GM21515 (cell line): Measurements from ENCODE around the gene AGTRAP.

Experiments
- ATAC-seq: cut with Tn5 transposase; IDR thresholded peaks from one replicate; pipeline ENCODE4 v1.9.1; 2021; ENCODE audit not compliant: unreplicated experiment

Gene AGTRAP

DNA sequence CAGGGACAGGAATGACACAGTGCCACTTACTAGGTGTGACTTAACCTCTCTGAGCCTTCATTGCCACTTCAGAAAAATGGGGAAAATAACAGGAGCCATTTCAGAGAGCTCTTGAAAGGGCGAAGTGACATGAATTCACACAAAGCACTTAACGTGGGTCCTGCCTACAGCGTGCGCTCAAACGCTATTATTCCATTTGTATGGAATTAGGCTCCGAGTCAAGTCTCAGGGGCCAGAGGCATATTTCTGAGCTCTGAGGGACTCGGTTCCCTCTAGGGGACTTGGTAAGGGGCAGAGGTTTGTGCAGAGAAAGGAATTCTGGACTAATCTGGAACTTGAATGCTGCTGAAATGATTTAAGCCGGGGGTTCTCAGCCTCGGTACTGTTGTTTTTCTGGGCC is 30.3 kb upstream of the AGTRAP start:
- ATAC-seq, result no peak

DNA sequence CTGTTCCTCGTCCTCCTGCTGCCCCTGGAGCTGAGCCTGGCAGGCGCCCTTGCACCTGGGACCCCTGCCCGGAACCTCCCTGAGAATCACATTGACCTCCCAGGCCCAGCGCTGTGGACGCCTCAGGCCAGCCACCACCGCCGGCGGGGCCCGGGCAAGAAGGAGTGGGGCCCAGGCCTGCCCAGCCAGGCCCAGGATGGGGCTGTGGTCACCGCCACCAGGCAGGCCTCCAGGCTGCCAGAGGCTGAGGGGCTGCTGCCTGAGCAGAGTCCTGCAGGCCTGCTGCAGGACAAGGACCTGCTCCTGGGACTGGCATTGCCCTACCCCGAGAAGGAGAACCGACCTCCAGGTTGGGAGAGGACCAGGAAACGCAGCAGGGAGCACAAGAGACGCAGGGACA is 29.6 kb upstream of the AGTRAP start:
- ATAC-seq, result no peak

DNA sequence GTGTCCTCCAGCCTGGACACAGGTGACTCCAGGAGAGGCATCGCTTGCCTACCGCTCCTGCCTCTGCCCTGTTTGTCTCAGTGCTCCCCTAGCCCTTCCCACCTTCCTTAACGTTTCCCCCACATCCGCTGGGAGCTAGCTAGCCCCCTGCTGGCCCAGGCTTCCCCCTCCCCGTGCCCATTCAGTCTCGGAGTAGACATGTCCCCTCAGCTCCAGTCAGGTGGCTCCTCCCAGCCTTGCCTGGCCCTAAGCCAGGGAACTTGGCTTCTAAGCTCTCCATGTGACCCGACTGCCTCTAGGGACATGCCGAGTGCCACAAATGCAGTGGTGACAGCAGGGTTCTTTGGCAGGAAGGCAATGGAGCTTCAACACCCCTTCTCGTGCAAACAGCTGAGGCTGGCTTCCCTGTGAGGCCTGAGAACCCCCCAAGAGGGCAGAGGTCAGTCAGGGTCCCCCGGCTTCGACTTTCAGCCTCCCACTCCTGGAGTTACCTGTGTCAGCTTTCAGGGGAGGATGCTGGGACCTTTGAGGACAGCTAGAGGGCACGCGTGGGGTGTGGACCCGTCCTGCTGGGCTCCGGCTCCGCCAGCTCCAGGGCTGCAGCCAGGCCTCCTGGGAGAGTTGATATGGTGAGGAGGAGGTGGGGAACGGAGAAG is 28.2 kb upstream of the AGTRAP start:
- ATAC-seq, result no peak

DNA sequence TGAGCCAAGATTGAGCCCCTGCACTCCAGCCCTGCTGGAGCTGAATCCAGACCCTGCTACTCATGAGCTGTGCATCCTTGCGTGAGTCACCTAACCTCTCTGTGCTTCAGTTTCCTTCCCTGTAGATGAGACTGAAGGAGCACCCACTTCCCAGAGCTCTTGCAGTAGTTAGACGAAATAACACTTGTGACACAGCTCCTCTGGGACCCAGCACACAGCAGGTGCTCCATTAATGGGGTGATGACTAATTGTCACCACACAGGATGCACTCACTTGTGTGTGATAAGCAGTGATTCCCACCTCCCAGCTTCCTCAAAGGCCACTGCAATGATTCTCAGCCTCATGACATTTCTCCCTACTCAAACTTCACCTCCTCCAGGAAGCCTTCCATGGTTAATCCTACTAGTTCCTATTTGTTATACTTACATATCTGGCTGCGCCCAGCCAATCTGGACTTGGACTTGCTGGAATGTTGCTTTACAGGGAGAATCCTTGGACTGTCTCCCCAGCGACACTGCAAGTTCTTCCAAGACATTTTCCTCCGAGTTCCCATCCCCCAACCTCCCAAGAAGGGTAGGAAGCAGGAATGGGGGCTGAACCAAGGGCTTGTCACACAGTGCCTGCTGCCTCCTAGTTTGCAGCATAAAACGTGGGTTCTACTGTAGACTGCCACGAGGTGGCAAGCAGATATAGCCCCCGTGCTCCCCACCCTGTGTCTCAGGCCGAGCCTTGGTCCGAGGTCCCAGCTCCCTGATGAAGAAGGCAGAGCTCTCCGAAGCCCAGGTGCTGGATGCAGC is 27.2 kb upstream of the AGTRAP start:
- ATAC-seq, result no peak

DNA sequence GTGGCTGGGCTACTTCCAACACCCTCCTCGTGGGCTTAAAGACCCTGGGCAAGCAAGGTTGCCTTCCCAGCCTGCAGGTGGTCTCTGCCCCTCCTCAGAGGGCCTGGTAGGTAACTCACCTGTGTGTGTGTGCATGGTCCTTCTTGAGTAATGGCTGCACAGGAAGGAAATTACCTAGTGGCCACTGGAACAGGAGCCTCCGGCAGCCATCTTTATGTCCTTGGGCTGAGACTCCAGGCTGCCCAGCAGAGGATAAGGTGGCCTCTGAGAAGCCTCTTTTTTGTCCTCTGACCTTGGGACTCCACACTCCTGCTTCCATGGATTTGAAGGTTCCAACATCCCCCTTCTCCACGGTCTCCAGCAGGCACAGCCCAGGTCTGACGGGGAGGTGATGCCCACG is 24.4 kb upstream of the AGTRAP start:
- no peak for ATAC-seq

DNA sequence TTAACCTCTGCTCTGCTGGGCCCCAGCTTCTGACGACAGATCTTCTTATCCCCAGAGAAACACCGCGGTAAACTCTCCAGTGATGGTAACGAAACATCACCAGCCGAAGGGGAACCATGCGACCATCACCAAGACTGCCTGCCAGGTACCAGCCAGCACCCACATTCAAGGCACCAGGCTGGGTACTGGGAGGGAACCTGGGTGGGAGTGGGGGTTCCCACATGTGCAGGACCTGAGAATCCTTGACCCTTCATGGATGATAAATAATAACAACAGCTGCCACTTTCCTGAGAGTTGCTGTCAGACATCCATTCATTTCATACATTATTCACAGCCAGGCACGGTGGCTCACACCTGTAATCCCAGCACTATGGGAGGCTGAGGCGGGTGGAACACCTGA is 23.7 kb upstream of the AGTRAP start:
- no peak for ATAC-seq

DNA sequence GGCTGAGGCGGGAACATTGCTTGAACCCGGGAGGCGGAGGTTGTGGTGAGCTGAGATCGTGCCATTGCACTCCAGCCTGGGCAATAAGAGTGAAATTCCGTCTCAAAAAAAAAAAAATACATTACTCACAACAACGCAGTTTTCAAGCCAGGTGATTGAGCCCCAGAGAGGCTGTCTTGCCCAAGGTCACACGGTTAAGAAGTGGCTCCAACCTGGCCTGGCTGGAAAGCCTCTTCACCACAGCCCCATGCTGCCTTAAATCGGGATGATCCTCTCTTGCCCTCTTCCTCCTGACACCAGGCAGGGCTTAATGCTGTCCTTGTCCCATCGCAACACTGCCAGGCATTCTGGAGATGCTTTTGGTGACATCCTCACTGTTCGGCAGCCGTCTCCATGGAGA is 22.8 kb upstream of the AGTRAP start:
- no peak for ATAC-seq

DNA sequence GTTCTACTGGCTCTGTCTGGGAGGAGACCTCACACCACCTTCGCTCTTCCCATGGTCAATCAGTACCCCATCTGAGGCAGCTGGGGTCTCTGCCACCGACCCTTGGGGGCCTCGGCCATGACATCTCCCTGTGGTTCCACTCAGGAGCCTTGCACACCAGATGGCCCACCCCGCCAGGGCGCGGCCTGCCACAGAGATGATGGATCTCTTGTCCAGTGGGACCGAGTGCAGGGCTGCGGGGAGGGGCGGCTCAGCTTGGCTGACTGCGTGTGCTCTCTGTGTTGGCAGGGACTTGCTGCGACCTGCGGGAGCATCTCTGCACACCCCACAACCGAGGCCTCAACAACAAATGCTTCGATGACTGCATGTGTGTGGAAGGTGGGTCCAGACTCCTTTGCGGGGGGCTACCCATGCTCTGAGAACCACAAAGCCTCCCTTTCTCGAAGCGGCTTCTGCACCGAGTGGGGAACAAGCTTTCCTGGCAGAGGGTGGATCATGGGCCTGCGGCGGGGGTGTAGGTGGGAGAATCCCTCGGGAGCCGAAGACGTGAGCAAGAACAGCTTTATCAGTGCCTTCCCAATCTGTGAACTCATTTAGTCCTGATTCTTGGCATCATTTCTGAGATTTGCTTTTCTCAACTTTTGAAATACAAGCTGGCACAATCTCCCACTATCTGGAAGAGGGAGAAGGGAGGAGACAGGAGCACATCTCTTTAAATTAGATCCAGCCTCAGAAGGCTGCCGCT is 20.9 kb upstream of the AGTRAP start:
- no peak for ATAC-seq

DNA sequence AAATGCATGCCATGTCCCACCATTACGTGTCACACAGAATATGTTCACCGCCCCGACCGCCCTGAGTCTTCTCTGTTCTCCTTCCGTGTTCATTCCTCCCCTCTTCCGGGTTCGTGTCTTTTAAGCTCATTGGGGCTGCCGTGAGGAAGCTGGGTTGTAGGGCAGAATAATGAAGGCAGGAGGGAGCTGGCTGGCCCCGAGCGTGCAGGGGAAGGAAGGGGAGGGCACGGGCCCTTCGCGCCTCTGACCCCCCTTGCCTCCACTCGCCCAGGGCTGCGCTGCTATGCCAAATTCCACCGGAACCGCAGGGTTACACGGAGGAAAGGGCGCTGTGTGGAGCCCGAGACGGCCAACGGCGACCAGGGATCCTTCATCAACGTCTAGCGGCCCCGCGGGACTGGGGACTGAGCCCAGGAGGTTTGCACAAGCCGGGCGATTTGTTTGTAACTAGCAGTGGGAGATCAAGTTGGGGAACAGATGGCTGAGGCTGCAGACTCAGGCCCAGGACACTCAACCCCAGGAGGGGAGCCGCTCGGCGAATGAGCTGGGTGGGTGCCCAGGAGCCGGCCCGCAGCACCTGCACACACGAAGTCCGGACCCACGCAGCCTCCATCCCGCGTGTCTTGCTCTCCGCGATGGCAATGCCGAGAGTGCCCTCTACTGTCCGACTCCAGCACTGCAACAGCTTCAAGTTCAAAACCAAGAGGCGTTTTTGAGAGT is 16.5 kb upstream of the AGTRAP start:
- peak; percentile 51 for ATAC-seq

DNA sequence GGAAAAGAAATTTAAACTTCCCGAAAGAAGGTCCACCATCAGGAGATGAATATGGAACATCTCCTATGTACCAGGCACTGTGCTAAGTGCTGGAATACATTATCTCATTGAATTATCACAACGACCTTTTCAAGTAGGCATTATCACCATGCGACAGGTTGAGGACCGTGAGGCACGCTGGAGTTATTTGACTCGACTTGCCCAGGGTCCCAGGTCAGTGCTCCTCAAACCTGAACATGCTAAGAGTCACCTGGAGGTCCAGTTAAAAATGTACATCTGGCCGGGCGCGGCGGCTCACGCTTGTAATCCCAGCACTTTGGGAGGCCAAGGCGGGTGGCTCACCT is 15.9 kb upstream of the AGTRAP start:
- no peak for ATAC-seq

DNA sequence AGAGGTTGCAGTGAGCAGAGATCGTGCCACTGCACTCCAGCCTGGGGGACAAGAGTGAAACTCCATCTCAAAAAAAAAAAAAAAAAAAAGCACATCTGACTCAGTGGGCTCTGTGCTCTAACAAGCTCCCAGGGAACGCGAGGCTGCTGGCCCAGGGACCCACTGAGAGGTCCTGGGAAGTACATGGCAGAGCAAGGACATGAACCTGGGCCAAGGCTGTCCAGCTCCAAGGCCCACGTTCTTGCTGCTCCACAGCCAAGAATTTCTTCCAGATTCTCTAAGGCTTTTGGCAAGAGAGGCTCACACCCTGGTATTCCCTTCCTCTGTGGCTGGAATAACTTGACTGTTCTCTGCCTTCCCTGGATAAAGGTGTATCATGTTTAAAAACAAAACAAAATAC is 15.4 kb upstream of the AGTRAP start:
- ATAC-seq, result no peak

DNA sequence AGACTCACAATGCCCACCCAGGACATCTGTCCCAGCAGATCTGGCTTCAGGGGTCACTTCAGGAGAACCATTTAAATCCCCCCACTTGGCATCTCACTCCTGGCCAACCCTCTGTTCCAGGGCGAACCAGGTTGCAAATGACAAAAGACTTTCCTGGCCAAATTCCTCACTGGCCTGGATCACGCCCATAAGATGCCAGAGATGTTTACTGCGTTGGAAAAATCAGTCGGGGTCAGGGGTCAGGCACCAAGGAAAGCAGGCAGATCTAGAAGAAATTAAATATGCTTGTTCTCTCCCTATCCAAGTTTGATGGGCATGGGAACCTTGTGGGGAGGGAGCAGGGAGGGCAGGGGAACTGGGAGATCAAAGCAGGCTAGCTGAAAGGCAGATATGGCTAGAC is 14.6 kb upstream of the AGTRAP start:
- no peak for ATAC-seq

DNA sequence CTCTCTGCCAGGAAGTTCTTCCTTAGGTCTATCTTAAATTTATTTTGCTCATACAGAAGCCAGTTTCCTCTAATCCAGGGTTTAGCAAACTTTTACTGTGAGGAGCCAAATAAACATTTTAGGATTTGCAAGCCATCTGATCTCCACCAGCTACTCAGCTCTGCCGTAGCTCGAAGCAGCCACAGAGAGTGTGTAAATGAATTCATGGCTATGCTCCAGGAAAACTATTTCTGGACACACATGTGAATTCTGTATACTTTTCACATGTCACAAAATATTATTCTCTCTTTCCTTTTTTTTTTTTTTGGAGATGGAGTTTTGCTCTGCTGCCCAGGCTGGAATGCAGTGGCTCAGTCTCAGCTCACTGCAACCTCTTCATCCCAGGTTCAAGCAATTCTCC is 13.4 kb upstream of the AGTRAP start:
- no peak for ATAC-seq

DNA sequence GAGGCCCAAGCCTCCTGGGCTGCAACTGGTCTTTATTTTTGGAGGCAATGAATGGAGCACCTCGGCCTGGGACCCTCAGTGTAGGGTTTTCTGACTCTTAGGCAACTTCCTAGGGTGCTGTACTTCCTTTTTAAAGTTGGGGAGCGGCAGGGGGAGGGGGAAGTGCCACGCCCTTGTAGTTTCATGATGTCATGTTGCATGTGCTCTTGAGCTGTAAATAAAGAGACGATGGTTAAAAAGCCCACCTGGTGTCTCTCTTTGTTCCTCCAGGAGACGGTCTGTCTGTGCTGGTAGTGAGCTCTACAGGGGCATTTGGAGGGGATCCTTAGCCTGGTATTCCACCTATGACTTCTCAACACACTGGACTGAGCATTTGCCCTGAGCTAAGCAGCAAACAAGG is 10.3 kb upstream of the AGTRAP start:
- ATAC-seq, result no peak

DNA sequence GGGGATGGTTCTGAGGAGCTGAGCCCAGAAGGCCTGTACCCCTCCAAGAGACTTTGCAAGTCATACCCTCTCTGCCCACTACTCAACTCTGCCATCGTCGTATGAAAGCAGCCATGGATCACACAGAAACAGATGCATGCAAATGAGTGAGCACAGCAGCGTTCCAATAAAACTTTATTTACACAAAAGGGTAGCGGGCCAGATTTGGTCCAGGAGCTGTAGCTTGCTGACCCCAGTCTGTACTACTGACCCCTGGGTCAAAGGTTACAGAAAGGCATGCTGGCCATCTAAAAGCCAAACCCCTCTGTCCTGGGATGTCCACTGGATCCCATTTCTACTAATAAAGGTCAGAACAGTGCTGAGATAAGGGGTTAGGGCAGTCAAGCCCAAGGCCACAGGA is 8.8 kb upstream of the AGTRAP start:
- ATAC-seq, result no peak

DNA sequence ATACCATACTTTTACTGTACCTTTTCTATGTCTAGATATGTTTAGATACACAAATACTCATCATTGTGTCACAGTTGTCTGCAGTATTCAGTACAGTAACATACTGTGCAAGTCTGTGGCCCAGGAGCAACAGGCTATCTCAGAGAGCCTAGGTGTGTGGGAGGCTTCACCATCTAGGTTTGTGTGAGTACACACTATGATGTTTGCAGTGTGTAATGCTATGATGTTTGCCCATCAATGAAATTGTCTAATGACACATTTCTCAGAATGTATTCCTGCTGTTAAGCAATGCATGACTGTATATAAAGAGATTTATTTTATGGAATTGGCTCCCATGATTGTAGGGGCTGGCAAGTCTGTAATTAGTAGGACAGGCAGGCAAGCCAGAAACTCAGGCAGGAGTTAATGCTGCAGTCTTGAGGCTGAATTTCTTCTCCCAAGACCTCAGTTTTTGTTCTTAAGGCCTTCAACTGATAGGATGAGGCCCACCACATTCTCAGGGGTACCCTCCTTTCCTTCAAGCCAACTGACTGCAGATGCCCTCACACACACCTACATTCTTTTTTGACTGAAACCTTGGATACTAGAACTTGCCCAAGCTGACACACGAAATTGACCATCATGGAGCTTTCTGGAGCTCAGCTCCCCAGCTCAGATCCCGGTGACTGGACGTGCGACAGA is 7.7 kb upstream of the AGTRAP start:
- ATAC-seq, result no peak

DNA sequence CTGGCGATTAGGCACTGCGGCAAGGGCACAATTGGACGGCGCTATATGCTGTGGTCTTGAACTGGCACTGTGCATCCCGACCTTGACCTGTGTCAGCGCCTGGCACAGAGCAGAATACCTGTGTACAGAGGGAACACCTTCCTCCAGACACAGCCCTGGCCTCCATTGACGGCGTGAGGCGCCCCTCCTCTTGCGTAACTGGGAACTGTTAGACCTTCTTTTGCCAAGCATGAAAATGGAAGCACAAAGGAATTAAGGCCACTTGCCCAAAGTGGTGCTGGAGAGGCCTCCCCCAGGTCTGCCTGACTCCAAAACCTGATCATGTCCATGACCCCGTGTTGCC is 6.8 kb upstream of the AGTRAP start:
- no peak for ATAC-seq

DNA sequence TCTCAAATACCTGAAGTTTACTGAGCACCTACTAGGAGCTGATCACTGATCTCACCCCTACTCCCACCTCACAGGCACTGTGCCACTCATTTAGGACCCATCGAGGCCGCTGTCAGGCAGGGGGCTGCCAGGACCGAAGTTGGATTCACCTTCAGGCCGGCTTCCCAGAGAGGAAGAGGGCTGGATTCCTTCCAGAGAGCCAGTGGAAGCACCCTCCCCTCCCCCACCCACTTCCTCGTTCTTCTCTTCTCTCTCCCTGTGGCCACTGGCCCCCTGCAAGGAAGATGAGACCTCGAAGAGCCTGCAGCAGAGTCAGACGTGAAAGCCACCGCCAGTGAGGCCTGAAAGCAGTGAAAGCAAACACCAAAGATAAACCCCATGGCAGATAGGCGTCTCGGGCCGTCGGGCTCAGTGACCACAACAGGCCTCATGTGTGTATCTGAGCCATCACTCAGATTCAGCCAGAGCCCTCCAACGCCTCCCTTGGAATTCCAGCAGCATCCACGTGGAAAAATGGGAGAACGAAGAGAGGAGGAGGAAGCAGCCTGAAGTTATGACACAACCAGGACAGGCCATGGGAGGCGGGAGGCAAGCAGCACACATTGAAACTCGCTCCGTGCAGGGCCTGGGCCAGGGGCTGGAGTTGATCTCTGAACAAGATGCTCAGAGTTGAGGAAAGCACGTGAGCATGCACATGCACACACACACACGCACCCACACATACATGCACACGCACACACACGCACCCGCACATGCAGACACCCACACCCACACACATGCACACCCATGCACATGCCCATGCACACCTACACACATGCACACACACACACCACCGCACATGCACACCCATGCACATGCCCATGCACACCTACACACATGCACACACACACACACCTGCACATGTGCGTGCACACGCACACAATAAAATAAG is 6.2 kb upstream of the AGTRAP start:
- no peak for ATAC-seq

DNA sequence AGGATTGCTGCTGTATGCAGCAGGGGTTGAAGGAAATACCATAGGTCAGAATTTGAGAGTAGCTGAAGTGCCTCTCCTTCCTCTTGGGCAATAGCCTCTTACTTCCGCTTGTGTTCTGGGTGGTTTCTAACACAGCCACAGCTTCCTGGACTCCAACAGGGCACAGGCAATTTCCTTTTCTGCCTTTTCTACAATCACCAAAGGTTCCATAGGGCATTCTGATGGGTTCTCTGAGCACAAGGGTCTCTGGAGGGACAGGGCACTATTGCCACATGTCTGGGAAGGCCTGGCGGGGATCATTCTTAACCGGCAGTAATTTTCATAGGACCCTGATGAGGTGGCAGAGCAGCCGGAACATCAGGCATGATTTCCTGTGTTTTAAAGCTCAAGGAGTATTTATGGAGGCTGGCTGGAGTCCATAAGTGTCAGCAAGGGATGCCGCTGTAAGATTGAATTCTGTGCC is 5.5 kb upstream of the AGTRAP start:
- ATAC-seq, result no peak

DNA sequence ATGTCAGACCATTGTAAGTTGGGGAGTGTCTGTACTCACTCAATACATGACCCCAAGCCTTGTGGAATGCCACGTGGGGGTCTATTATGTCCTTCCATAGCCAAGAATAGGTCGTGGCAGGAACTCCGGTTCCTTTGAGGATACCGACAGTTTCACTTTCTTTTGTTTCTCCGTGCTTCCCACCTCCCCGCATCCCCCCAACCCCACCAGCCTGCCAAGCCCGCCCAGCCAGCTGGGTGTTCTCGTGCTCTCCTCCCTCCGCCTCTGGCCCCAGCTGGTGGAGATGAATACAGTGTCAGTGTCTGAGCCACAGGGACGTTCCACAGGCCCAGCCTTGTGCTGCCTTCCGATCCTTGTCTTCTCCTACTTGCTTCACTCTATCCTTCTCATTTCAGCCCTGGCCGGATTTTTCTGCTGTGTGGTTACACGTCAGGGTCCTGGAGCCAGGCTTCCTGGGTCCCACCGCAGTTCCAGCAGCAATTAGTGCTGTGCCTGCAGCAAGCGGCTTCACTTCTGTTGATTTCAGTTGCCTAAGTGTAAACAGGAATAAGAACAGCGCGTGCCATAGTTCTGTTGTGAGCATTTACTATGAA is 4.1 kb upstream of the AGTRAP start:
- no peak for ATAC-seq
